Measurements from ENCODE around the gene EPO. TPM values are rescaled to one million over a fixed set of nuclear protein-coding genes. Genes with fewer than 3 reads are reported as not detected.

The EPO gene
- total RNA-seq, 1 experiment from 2014 or later, result 0.30 TPM

GRCh38 chr7:100679129-100679926, 40.9 kb upstream of the EPO start:
- Histone ChIP-seq H3K9me3 (ENCODE audit: control insufficient read depth in 1 of 2, insufficient read depth in 1 of 2, low read depth in 1 of 2, low read length in 2 of 2) (no peaks in the 10 kb centered on the region), H3K27me3 (ENCODE audit: insufficient read depth, low read length) (no peaks in the 10 kb centered on the region), H3K9me2 (ENCODE audit: insufficient read depth) (no peaks in the 10 kb centered on the region), H2AFZ (ENCODE audit: low read depth, low read length, poor library complexity, severe bottlenecking) (no peak overlapping the region), H3K9ac (ENCODE audit: low read length) (no peak overlapping the region), H4K20me1 (ENCODE audit: insufficient read depth) (no peaks in the 10 kb centered on the region), H3K27ac (ENCODE audit: low read depth, low read length) (no peak overlapping the region; the same call in 1 of the 2 replicates), H3K4me3 (replicated peaks in 1 of 2; ENCODE audit: low read depth in 1 of 2, low read length in 2 of 2) (no peak overlapping the region), H3K4me2 (ENCODE audit: low read length) (no peak overlapping the region), H3K79me2 (ENCODE audit: insufficient read depth, low read length) (peaks cover 24% of the 10 kb centered on the region), H3K4me1 (ENCODE audit: control insufficient read depth in 1 of 2, insufficient read depth in 2 of 2, low read length in 2 of 2) (peaks cover 0 to 5% of the 10 kb centered on the region in 2 experiments; a peak in 1 of 4 replicates), H3K36me3 (ENCODE audit: control insufficient read depth in 1 of 2, insufficient read depth in 2 of 2, low read length in 2 of 2) (peaks cover 20 to 21% of the 10 kb centered on the region in 2 experiments; a peak in 3 of 4 replicates)
- TF ChIP-seq TCF7L2 (IDR thresholded peaks at IDR 0.05; ENCODE audit: borderline replicate concordance, extremely low read depth, insufficient read depth, insufficient read length), result no peak
- no peak for TF ChIP-seq POLR2A (IDR thresholded peaks at IDR 0.05; ENCODE audit: borderline replicate concordance, extremely low read depth, insufficient read depth, insufficient read length)
- no peak for TF ChIP-seq SP1 (IDR thresholded peaks at IDR 0.05; ENCODE audit: low read depth)
- no peak for TF ChIP-seq CEBPB (IDR thresholded peaks at IDR 0.05; ENCODE audit: low read depth)
- TF ChIP-seq EGR1 (IDR thresholded peaks at IDR 0.05; ENCODE audit: low read depth), result no peak
- TF ChIP-seq ELF1 (IDR thresholded peaks at IDR 0.05; ENCODE audit: borderline replicate concordance, low read depth), result no peak
- no peak for TF ChIP-seq RAD21 (IDR thresholded peaks at IDR 0.05; ENCODE audit: low read depth)
- TF ChIP-seq SIN3A (IDR thresholded peaks at IDR 0.05; ENCODE audit: low read depth), result no peak
- no peak for TF ChIP-seq REST (IDR thresholded peaks at IDR 0.05; ENCODE audit: low read depth)
- no peak for TF ChIP-seq EZH2 (IDR thresholded peaks at IDR 0.05)
- TF ChIP-seq FOSL1 (IDR thresholded peaks at IDR 0.05; ENCODE audit: low read depth), result no peak
- TF ChIP-seq CTCF (IDR thresholded peaks at IDR 0.05 in 2 of 3, conservative IDR thresholded peaks at IDR 0.05 in 1 of 3; ENCODE audit: borderline replicate concordance in 1 of 3, insufficient read depth in 1 of 3, low read depth in 2 of 3, low read length in 2 of 3), result no peak
- TF ChIP-seq SRF (IDR thresholded peaks at IDR 0.05; ENCODE audit: low read depth), result no peak
- no peak for TF ChIP-seq CBX3 (IDR thresholded peaks at IDR 0.05; ENCODE audit: low read depth)
- no peak for TF ChIP-seq YY1 (IDR thresholded peaks at IDR 0.05; ENCODE audit: extremely low read depth, insufficient replicate concordance, low read depth, low read length)
- TF ChIP-seq ZNF274 (IDR thresholded peaks at IDR 0.05; ENCODE audit: low read depth, low read length), result no peak
- no peak for DNase-seq (ENCODE audit: low read depth, low spot score)
- ChIA-PET CTCF (no interaction called here), RAD21 (ENCODE audit: low non-redundant PET in 1 of 2, low total read pairs in 2 of 2, uncharacterized antibody in 2 of 2, unreplicated experiment in 2 of 2) (no interaction called here), POLR2A (no interaction called here)
- intact Hi-C loops (cut with micrococcal nuclease), result no loop called here
- no TSS peak for BruUV-seq (replicated peaks)
- no peak for ATAC-seq
